Neural cell (in vitro differentiated cells): Measurements from ENCODE around the gene PHB1. TPM values are rescaled to one million over a fixed set of nuclear protein-coding genes. Genes with fewer than 3 reads are reported as not detected.

Experiments used
- H2AFZ ChIP-seq: fragments of 200-600, 300-800 bp; sonication (generic), shearing (Covaris generic); 2 replicates; pipeline ENCODE4 v1.6.0; 2014; ENCODE audit warnings: low read depth, mild to moderate bottlenecking, antibody characterized with exemption, low read length, moderate library complexity
- H3F3A ChIP-seq: fragments of 200-600 bp; shearing (Covaris generic); 2 replicates; pipeline ENCODE4 v1.6.1; 2016; ENCODE audit warnings: mild to moderate bottlenecking, moderate library complexity, mixed read lengths, antibody characterized with exemption, low read length; ENCODE audit not compliant: insufficient read depth, poor library complexity, severe bottlenecking
- H3K27ac ChIP-seq: fragments of 200-600, 300-800 bp; sonication (generic), shearing (Covaris generic); 2 replicates; pipeline ENCODE4 v1.5.1; 2014; ENCODE audit warnings: mild to moderate bottlenecking, low read length, moderate library complexity
- H3K27me3 ChIP-seq: fragments of 300-800, 200-600 bp; sonication (generic), shearing (Covaris generic); 2 replicates; pipeline ENCODE4 v1.6.0; 2014; ENCODE audit warnings: mild to moderate bottlenecking, low read depth, low read length, moderate library complexity; ENCODE audit not compliant: insufficient read depth
- H3K36me3 ChIP-seq: fragments of 300-800, 200-600 bp; sonication (generic), shearing (Covaris generic); 2 replicates; pipeline ENCODE4 v1.5.1; 2014; ENCODE audit warnings: mild to moderate bottlenecking, antibody characterized with exemption, low read length, moderate library complexity; ENCODE audit not compliant: insufficient read depth
- H3K4me2 ChIP-seq: fragments of 300-800, 200-600 bp; sonication (generic), shearing (Covaris generic); 2 replicates; pipeline ENCODE4 v1.6.0; 2014; ENCODE audit warnings: mild to moderate bottlenecking, low read length
- H3K4me3 ChIP-seq: fragments of 300-800, 200-600 bp; sonication (generic), shearing (Covaris generic); 2 replicates; pipeline ENCODE4 v1.5.1; 2014; ENCODE audit warnings: mild to moderate bottlenecking, low read length, moderate library complexity
- H3K79me2 ChIP-seq: fragments of 200-600 bp; shearing (Covaris generic); replicated peaks from 2 replicates; pipeline ENCODE4 v1.6.0; 2014; ENCODE audit warnings: mild to moderate bottlenecking, low read length, moderate library complexity; ENCODE audit not compliant: insufficient read depth
- H3K9ac ChIP-seq: fragments of 300-800, 200-600 bp; sonication (generic), shearing (Covaris generic); 2 replicates; pipeline ENCODE4 v1.6.1; 2016; ENCODE audit warnings: mild to moderate bottlenecking, low read length, mixed read lengths
- H3K9me2 ChIP-seq: fragments of 200-600 bp; shearing (Covaris generic); 2 replicates; pipeline ENCODE4 v1.6.1; 2016; ENCODE audit warnings: mild to moderate bottlenecking, low read length, mixed read lengths; ENCODE audit not compliant: insufficient read depth
- H3K9me3 ChIP-seq: fragments of 200-600, 300-800 bp; sonication (generic), shearing (Covaris generic); 2 replicates; pipeline ENCODE4 v1.6.1; 2016; ENCODE audit warnings: mild to moderate bottlenecking, mixed run types, low read length, moderate library complexity, mixed read lengths
- H4K20me1 ChIP-seq: fragments of 200-600 bp; shearing (Covaris generic); 2 replicates; pipeline ENCODE4 v1.6.1; 2016; ENCODE audit warnings: mild to moderate bottlenecking, mixed run types; ENCODE audit not compliant: insufficient read depth
- CTCF ChIP-seq: fragments of 450-650 bp; IDR thresholded peaks from 2 replicates; pipeline ENCODE4 v1.5.1; 2014; ENCODE audit warnings: antibody characterized with exemption, mild to moderate bottlenecking, moderate library complexity; ENCODE audit not compliant: poor library complexity, severe bottlenecking
- EP300 ChIP-seq: fragments of 450-650 bp; conservative IDR thresholded peaks from 2 replicates; pipeline ENCODE4 v1.6.1; 2014; ENCODE audit warnings: antibody characterized with exemption, mild to moderate bottlenecking, moderate library complexity; ENCODE audit not compliant: poor library complexity, severe bottlenecking
- EZH2 ChIP-seq: fragments of 200-600, 300-800 bp; shearing (Covaris generic), sonication (generic); IDR thresholded peaks from 2 replicates; pipeline ENCODE4 v1.6.1; 2014; ENCODE audit warnings: antibody characterized with exemption, low read length, borderline replicate concordance, mild to moderate bottlenecking; ENCODE audit not compliant: insufficient read depth, poor library complexity, severe bottlenecking
- MXI1 ChIP-seq: fragments of 450-650 bp; conservative IDR thresholded peaks from 2 replicates; pipeline ENCODE4 v1.6.1; 2014; ENCODE audit warnings: antibody characterized with exemption, mild to moderate bottlenecking; ENCODE audit not compliant: poor library complexity, severe bottlenecking
- POLR2AphosphoS5 ChIP-seq: IDR thresholded peaks from 2 replicates; pipeline ENCODE4 v1.6.1; 2012
- RAD21 ChIP-seq: fragments of 450-650 bp; conservative IDR thresholded peaks from 2 replicates; pipeline ENCODE4 v1.6.1; 2014; ENCODE audit warnings: antibody characterized with exemption, mild to moderate bottlenecking, moderate library complexity
- REST ChIP-seq: IDR thresholded peaks from 2 replicates; pipeline ENCODE4 v1.6.1; 2012; ENCODE audit warnings: borderline replicate concordance
- SMC3 ChIP-seq: fragments of 450-650 bp; conservative IDR thresholded peaks from 2 replicates; pipeline ENCODE4 v1.6.1; 2014; ENCODE audit warnings: antibody characterized with exemption, mild to moderate bottlenecking, moderate library complexity; ENCODE audit not compliant: poor library complexity
- TAF1 ChIP-seq: IDR thresholded peaks from 2 replicates; pipeline ENCODE4 v1.6.1; 2012; ENCODE audit warnings: low read depth
- polyA plus RNA-seq: library from polyadenylated mRNA; depleted of rRNA; stranded (reverse); fragments of >200 nt; gene quantifications from 2 replicates; pipeline ENCODE4 v1.2.3, GENCODE V29; 2014

PHB1 gene
- polyA plus RNA-seq, 1 donor from 2014 or later, result 99.0 TPM

GRCh38 chr17:49381793-49382192 is 32.9 kb downstream of the PHB1 start:
- no peaks in the 10 kb centered on the region for H3K36me3 ChIP-seq
- no peaks in the 10 kb centered on the region for H3K79me2 ChIP-seq
- H3K27ac ChIP-seq, result no peak overlapping the region
- H3K9me2 ChIP-seq, result no peaks in the 10 kb centered on the region
- H4K20me1 ChIP-seq, result no peaks in the 10 kb centered on the region
- TF ChIP-seq POLR2AphosphoS5 (no peak), EP300 (no peak), CTCF (no peak), MXI1 (no peak), REST (no peak), RAD21 (no peak), EZH2 (no peak), SMC3 (no peak), TAF1 (no peak)
- no peaks in the 10 kb centered on the region for H3F3A ChIP-seq
- no peak overlapping the region for H3K9ac ChIP-seq
- H3K27me3 ChIP-seq, result no peaks in the 10 kb centered on the region
- H3K4me3 ChIP-seq, result no peak overlapping the region
- no peak overlapping the region for H3K4me2 ChIP-seq
- no peak overlapping the region for H2AFZ ChIP-seq
- H3K9me3 ChIP-seq, result no peaks in the 10 kb centered on the region

- no peaks in the 10 kb centered on the region for H3K9me3 ChIP-seq
- H3F3A ChIP-seq, result no peaks in the 10 kb centered on the region
- H4K20me1 ChIP-seq, result no peaks in the 10 kb centered on the region
- H3K9me2 ChIP-seq, result no peaks in the 10 kb centered on the region
- TF ChIP-seq EP300 (no peak), EZH2 (no peak), TAF1 (no peak), RAD21 (no peak), MXI1 (no peak), REST (no peak), POLR2AphosphoS5 (no peak), SMC3 (no peak), CTCF (no peak)
- H3K9ac ChIP-seq, result no peak overlapping the region
- H3K27me3 ChIP-seq, result no peaks in the 10 kb centered on the region
- H2AFZ ChIP-seq, result no peak overlapping the region
- no peaks in the 10 kb centered on the region for H3K36me3 ChIP-seq
- no peak overlapping the region for H3K4me2 ChIP-seq
- H3K79me2 ChIP-seq, result no peaks in the 10 kb centered on the region
- no peak overlapping the region for H3K4me3 ChIP-seq
- no peak overlapping the region for H3K27ac ChIP-seq
Observed at GRCh38 chr17:49381033-49381432, 33.6 kb downstream of the PHB1 start.
